ENCODE data around the gene FAM151B.

The FAM151B gene

GRCh38 chr5:80584770-80585169, 96.9 kb downstream of the FAM151B start:
- TF ChIP-seq ZFX (IDR thresholded peaks at IDR 0.05; ENCODE audit: borderline replicate concordance) (no peak), CTCF (IDR thresholded peaks at IDR 0.05) (no peak)
- H3K27ac ChIP-seq: no peak overlapping the region

GRCh38 chr5:80588858-80589540, 101.1 kb downstream of the FAM151B start:
- no peak overlapping the region for H3K27ac ChIP-seq
- TF ChIP-seq CTCF (IDR thresholded peaks at IDR 0.05): no peak
- no peak for TF ChIP-seq ZFX (IDR thresholded peaks at IDR 0.05; ENCODE audit: borderline replicate concordance)

GRCh38 chr5:80590766-80591165, 102.9 kb downstream of the FAM151B start:
- no peak for TF ChIP-seq ZFX (IDR thresholded peaks at IDR 0.05; ENCODE audit: borderline replicate concordance)

GRCh38 chr5:80591352-80591751, 103.5 kb downstream of the FAM151B start:
- TF ChIP-seq ZFX (IDR thresholded peaks at IDR 0.05; ENCODE audit: borderline replicate concordance) (no peak), CTCF (IDR thresholded peaks at IDR 0.05) (no peak)
- H3K27ac ChIP-seq: no peak overlapping the region

More at GRCh38 chr5:80590766-80591165, 102.9 kb downstream of the FAM151B start:
- H3K27ac ChIP-seq: no peak overlapping the region

- no peak overlapping the region for H3K27ac ChIP-seq
Measured at GRCh38 chr5:80592105-80592504, 104.2 kb downstream of the FAM151B start.

More at GRCh38 chr5:80592105-80592504, 104.2 kb downstream of the FAM151B start:
- TF ChIP-seq CTCF (IDR thresholded peaks at IDR 0.05): no peak
- TF ChIP-seq ZFX (IDR thresholded peaks at IDR 0.05; ENCODE audit: borderline replicate concordance): no peak

Measured in 22Rv1 (cell line).